ENCODE data around the gene HCN1.

- TF ChIP-seq POLR2A (IDR thresholded peaks at IDR 0.05; ENCODE audit: low read length): no peak
- TF ChIP-seq GATA1 (IDR thresholded peaks at IDR 0.05; ENCODE audit: low read depth, low read length): no peak
Observed at GRCh38 chr5:45262061-45262590, 434.1 kb downstream of the HCN1 start.
